Muscle of leg (tissue), 11 donors: Measurements from ENCODE around the gene SMIM45. TPM values are rescaled to one million over a fixed set of nuclear protein-coding genes. Genes with fewer than 3 reads are reported as not detected.

Source experiments
- DNase-seq: peaks from one replicate; pipeline ENCODE4 v3.0.0; 2013
- H3K27ac ChIP-seq: one replicate; pipeline ENCODE4 v1.5.1; 2013; ENCODE audit warnings: mild to moderate bottlenecking, low read length, control low read depth
- H3K27me3 ChIP-seq: one replicate; pipeline ENCODE4 v1.6.1; 2013; ENCODE audit warnings: low read length; ENCODE audit not compliant: control insufficient read depth, insufficient read depth
- H3K36me3 ChIP-seq: one replicate; pipeline ENCODE4 v1.6.1; 2013; ENCODE audit warnings: low read length; ENCODE audit not compliant: control insufficient read depth, insufficient read depth
- H3K4me1 ChIP-seq: one replicate; pipeline ENCODE4 v1.6.1; 2013; ENCODE audit warnings: low read length; ENCODE audit not compliant: control insufficient read depth, insufficient read depth
- H3K4me3 ChIP-seq: one replicate; pipeline ENCODE4 v1.5.1; 2013; ENCODE audit warnings: low read length, control low read depth
- H3K9me3 ChIP-seq: replicated peaks from 2 replicates; pipeline ENCODE4 v1.6.1; 2013; ENCODE audit warnings: low read depth, low read length; ENCODE audit not compliant: control insufficient read depth
- WGBS: methylation state at CpG from one replicate; pipeline ENCODE4 v1.1.5; 2013; ENCODE audit warnings: missing lambda C conversion rate; ENCODE audit not compliant: insufficient coverage; 5-methylcytosine and 5-hydroxymethylcytosine counted together
- polyA plus RNA-seq, 8 donors: library from polyadenylated mRNA; unstranded; fragments of 120-200 nt; gene quantifications; one replicate each; pipeline versions ENCODE4 v1.2.1 to v1.2.3, GENCODE V29; 2013; ENCODE audit warnings: inconsistent platforms in 1 of 8, low replicate concordance in 1 of 8; ENCODE audit not compliant: insufficient read length in 8 of 8, insufficient read depth in 1 of 8
- total RNA-seq: library from RNA; stranded (reverse); fragments of 120-200 nt; gene quantifications from one replicate; pipeline ENCODE4 v1.2.4, GENCODE V29; 2013

SMIM45 gene

GRCh38 chr22:42007922-42008321, 56.0 kb downstream of the SMIM45 start:
- H3K36me3 ChIP-seq = no peaks in the 10 kb centered on the region
- 52% methylated on average over 3 of the region's 4 CpGs for WGBS

More at GRCh38 chr22:42007922-42008321, 56.0 kb downstream of the SMIM45 start:
- Histone ChIP-seq H3K27ac (no peak overlapping the region), H3K27me3 (no peaks in the 10 kb centered on the region), H3K4me3 (no peak overlapping the region), H3K9me3 (peaks cover 15% of the 10 kb centered on the region), H3K4me1 (no peaks in the 10 kb centered on the region)
- no peak for DNase-seq

Other genes with a start within 250 kb of the SMIM45 start
- gene CCDC134, start 151.5 kb upstream of the SMIM45 start, total RNA-seq = 13.2 TPM
- 1 to 10 TPM; 6.5 to 9.3 (median 8.1) TPM for gene CCDC134, start 151.5 kb upstream of the SMIM45 start, polyA plus RNA-seq
- gene SREBF2, start 119.0 kb upstream of the SMIM45 start, total RNA-seq = 30.9 TPM
- gene SREBF2, start 119.0 kb upstream of the SMIM45 start, polyA plus RNA-seq = 100 to 1,000 TPM in 1 of 8 donors, 10 to 100 TPM in 7; 61.7 to 106 (median 82.4) TPM
- gene SHISA8, start 37.1 kb upstream of the SMIM45 start, total RNA-seq = 0.09 TPM
- gene SHISA8, start 37.1 kb upstream of the SMIM45 start, polyA plus RNA-seq = under 1 TPM in 7 of 8 donors, not detected in 1; 0.11 to 0.39 (median 0.22) TPM
- gene TNFRSF13C, start 25.3 kb upstream of the SMIM45 start, total RNA-seq = 0.75 TPM
- gene TNFRSF13C, start 25.3 kb upstream of the SMIM45 start, polyA plus RNA-seq = 1 to 10 TPM in 7 of 8 donors, under 1 TPM in 1; 0.91 to 2.3 (median 1.2) TPM
- gene CENPM, start 5.0 kb upstream of the SMIM45 start, total RNA-seq = 6.7 TPM
- gene CENPM, start 5.0 kb upstream of the SMIM45 start, polyA plus RNA-seq = 10 to 100 TPM in 3 of 8 donors, 1 to 10 TPM in 5; 7.5 to 11.6 (median 9.1) TPM
- gene SEPTIN3, start 17.3 kb downstream of the SMIM45 start, total RNA-seq = 0.89 TPM
- 1 to 10 TPM in 4 of 8 donors, under 1 TPM in 4; 0.67 to 2.0 (median 0.90) TPM for gene SEPTIN3, start 17.3 kb downstream of the SMIM45 start, polyA plus RNA-seq
- gene WBP2NL, start 46.6 kb downstream of the SMIM45 start, total RNA-seq = 1.0 TPM
- 1 to 10 TPM in 5 of 8 donors, under 1 TPM in 3; 0.38 to 2.3 (median 1.2) TPM for gene WBP2NL, start 46.6 kb downstream of the SMIM45 start, polyA plus RNA-seq
- 21.8 TPM for gene NAGA, start 118.7 kb downstream of the SMIM45 start, total RNA-seq
- gene NAGA, start 118.7 kb downstream of the SMIM45 start, polyA plus RNA-seq = 10 to 100 TPM; 15.1 to 28.7 (median 22.4) TPM
- gene PHETA2, start 122.1 kb downstream of the SMIM45 start, total RNA-seq = 25.4 TPM
- gene PHETA2, start 122.1 kb downstream of the SMIM45 start, polyA plus RNA-seq = 10 to 100 TPM; 18.0 to 32.1 (median 23.8) TPM
- gene SMDT1, start 127.5 kb downstream of the SMIM45 start, total RNA-seq = 19.6 TPM
- gene SMDT1, start 127.5 kb downstream of the SMIM45 start, polyA plus RNA-seq = 100 to 1,000 TPM in 5 of 8 donors, 10 to 100 TPM in 3; 57.4 to 171 (median 114) TPM
- gene NDUFA6, start 138.6 kb downstream of the SMIM45 start, total RNA-seq = 114 TPM
- 100 to 1,000 TPM in 2 of 8 donors, 10 to 100 TPM in 6; 78.1 to 143 (median 90.1) TPM for gene NDUFA6, start 138.6 kb downstream of the SMIM45 start, polyA plus RNA-seq
- 0.31 TPM for gene CYP2D6, start 178.7 kb downstream of the SMIM45 start, total RNA-seq
- gene CYP2D6, start 178.7 kb downstream of the SMIM45 start, polyA plus RNA-seq = 1 to 10 TPM in 6 of 8 donors, under 1 TPM in 2; 0.64 to 3.4 (median 1.6) TPM